Central memory CD8-positive, alpha-beta T cell (primary cell): ENCODE measurements around the gene NOX1.

Experiments
- ATAC-seq: fragments of 150-1000 bp; cut with Tn5 transposase; replicated peaks from 2 replicates; pipeline ENCODE4 v1.10.0; 2022; ENCODE audit warnings: mild to moderate bottlenecking, moderate FRiP score, moderate number of reproducible peaks; ENCODE audit not compliant: poor library complexity, severe bottlenecking; ENCODE audit errors: extremely low read depth
- DNase-seq, 2 donors: peaks; one replicate each; pipeline ENCODE4 v3.0.0; 2021; ENCODE audit warnings: low spot score in 2 of 2
- H3K27ac Mint-ChIP-seq: one replicate; pipeline ENCODE4 v1.8.0; 2022; ENCODE audit warnings: low read depth, mild to moderate bottlenecking, moderate library complexity, mixed read lengths
- H3K27me3 Mint-ChIP-seq: one replicate; pipeline ENCODE4 v1.8.0; 2022; ENCODE audit warnings: mixed read lengths
- H3K36me3 Mint-ChIP-seq: one replicate; pipeline ENCODE4 v1.8.0; 2022; ENCODE audit warnings: mild to moderate bottlenecking, moderate library complexity, mixed read lengths; ENCODE audit not compliant: insufficient read depth
- H3K4me1 Mint-ChIP-seq: one replicate; pipeline ENCODE4 v1.8.0; 2022; ENCODE audit warnings: mixed read lengths
- H3K4me3 Mint-ChIP-seq: one replicate; pipeline ENCODE4 v1.8.0; 2022; ENCODE audit warnings: mild to moderate bottlenecking, moderate library complexity, mixed read lengths
- H3K9me3 Mint-ChIP-seq: one replicate; pipeline ENCODE4 v1.8.0; 2022; ENCODE audit warnings: mixed read lengths

Gene NOX1

GRCh38 chrX:100864657-100865391, 9.3 kb downstream of the NOX1 start:
- Mint-ChIP-seq H3K9me3 (no peaks in the 10 kb centered on the region), H3K27me3 (no peaks in the 10 kb centered on the region), H3K36me3 (no peaks in the 10 kb centered on the region), H3K4me1 (no peaks in the 10 kb centered on the region), H3K27ac (no peak overlapping the region), H3K4me3 (no peak overlapping the region)
- DNase-seq = no peak
- ATAC-seq = no peak

- Mint-ChIP-seq H3K27ac (no peak overlapping the region), H3K4me3 (no peak overlapping the region), H3K4me1 (no peaks in the 10 kb centered on the region), H3K9me3 (no peaks in the 10 kb centered on the region), H3K27me3 (no peaks in the 10 kb centered on the region), H3K36me3 (no peaks in the 10 kb centered on the region)
- no peak for ATAC-seq
- DNase-seq = no peak
Observed at GRCh38 chrX:100863326-100863864, 10.8 kb downstream of the NOX1 start.

DNA sequence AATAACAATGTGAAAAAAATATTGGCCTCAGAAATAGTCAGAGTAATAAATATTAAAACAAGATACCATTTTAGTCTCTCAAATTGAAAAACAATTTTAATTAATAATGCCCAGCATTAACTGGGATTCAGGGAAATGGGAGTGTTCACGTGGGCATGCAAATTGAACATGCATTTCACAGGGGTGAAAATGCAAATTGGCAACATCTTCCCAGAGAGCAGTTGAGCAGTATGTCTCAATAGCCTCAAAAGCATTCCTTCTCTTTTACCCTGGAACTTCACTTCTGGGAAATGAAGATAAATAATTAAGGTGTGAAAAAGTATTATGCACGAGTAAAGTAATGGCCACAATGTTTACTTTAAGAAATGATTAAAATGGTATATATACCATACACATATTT, 21.3 kb downstream of the NOX1 start:
- DNase-seq (no peak), ATAC-seq (no peak)
- Mint-ChIP-seq H3K36me3 (no peaks in the 10 kb centered on the region), H3K9me3 (no peaks in the 10 kb centered on the region), H3K27me3 (no peaks in the 10 kb centered on the region), H3K4me1 (no peaks in the 10 kb centered on the region), H3K27ac (no peak overlapping the region), H3K4me3 (no peak overlapping the region)

DNA sequence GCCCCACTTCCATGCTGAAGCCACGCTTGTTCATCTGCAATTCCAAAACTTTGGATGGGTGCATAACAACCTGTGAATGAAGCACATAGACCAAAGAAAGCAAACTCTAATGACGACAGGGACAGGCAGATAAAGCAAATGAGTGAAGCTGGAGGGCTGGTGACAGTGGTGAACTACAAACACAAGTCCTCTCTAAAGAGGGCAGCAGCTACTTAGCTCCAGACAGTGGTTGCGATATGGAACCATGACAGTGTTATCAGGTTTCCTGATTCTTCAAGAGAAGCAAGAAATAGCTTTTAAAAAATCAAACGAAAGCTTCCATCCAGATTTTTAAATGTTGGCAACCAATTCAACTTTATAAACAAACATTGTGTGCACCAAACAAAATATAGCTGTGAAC, 23.8 kb downstream of the NOX1 start:
- DNase-seq (no peak), ATAC-seq (no peak)
- H3K27ac Mint-ChIP-seq = no peak overlapping the region
- H3K9me3 Mint-ChIP-seq = no peaks in the 10 kb centered on the region
- H3K4me3 Mint-ChIP-seq = no peak overlapping the region
- H3K4me1 Mint-ChIP-seq = no peaks in the 10 kb centered on the region
- H3K27me3 Mint-ChIP-seq = no peaks in the 10 kb centered on the region
- H3K36me3 Mint-ChIP-seq = no peaks in the 10 kb centered on the region

GRCh38 chrX:100831219-100831946, 42.8 kb downstream of the NOX1 start:
- H3K27me3 Mint-ChIP-seq = no peaks in the 10 kb centered on the region
- ATAC-seq (no peak), DNase-seq (no peak)
- H3K27ac Mint-ChIP-seq = peak overlapping the region; percentile 83
- H3K9me3 Mint-ChIP-seq = no peaks in the 10 kb centered on the region
- peaks cover 8% of the 10 kb centered on the region for H3K4me1 Mint-ChIP-seq
- no peak overlapping the region for H3K4me3 Mint-ChIP-seq
- H3K36me3 Mint-ChIP-seq = peaks cover 40% of the 10 kb centered on the region

DNA sequence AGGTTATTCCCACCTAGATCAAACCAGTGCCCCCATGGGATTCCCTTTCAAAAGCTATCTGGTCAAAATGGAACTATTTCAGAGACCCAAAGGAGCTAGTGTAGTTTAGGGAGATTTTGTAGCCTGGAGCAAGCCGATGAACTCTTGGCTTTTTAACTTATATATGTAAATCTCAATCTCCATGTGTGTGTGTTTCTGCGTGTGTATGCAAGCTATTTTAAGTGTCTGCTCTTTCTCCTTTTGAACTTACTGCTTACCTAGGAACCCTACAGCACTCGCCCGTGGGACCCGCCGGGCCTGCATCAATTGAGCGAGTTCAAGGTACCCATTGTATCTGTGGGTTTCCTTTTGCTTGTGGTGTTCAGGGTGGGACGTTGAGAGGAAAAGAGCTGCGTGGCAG, 43.6 kb downstream of the NOX1 start:
- Mint-ChIP-seq H3K9me3 (no peaks in the 10 kb centered on the region), H3K36me3 (peaks cover 41% of the 10 kb centered on the region), H3K4me3 (no peak overlapping the region), H3K4me1 (peaks cover 8% of the 10 kb centered on the region), H3K27ac (peak overlapping the region; percentile 83), H3K27me3 (no peaks in the 10 kb centered on the region)
- ATAC-seq (no peak), DNase-seq (no peak)

- ATAC-seq (no peak), DNase-seq (no peak)
- H3K9me3 Mint-ChIP-seq = no peaks in the 10 kb centered on the region
- H3K36me3 Mint-ChIP-seq = peaks cover 41% of the 10 kb centered on the region
- no peaks in the 10 kb centered on the region for H3K27me3 Mint-ChIP-seq
- H3K4me1 Mint-ChIP-seq = peaks cover 8% of the 10 kb centered on the region
- peak overlapping the region; percentile 83 for H3K27ac Mint-ChIP-seq
- no peak overlapping the region for H3K4me3 Mint-ChIP-seq
Observed at GRCh38 chrX:100830143-100830542, 44.0 kb downstream of the NOX1 start.

GRCh38 chrX:100829730-100830129, 44.4 kb downstream of the NOX1 start:
- peak; percentile 76 for ATAC-seq
- H3K27me3 Mint-ChIP-seq = no peaks in the 10 kb centered on the region
- no peaks in the 10 kb centered on the region for H3K9me3 Mint-ChIP-seq
- peaks cover 44% of the 10 kb centered on the region for H3K36me3 Mint-ChIP-seq
- peak overlapping the region; percentile 83 for H3K27ac Mint-ChIP-seq
- no peak overlapping the region for H3K4me3 Mint-ChIP-seq
- H3K4me1 Mint-ChIP-seq = peaks cover 8% of the 10 kb centered on the region
- no peak for DNase-seq

DNA sequence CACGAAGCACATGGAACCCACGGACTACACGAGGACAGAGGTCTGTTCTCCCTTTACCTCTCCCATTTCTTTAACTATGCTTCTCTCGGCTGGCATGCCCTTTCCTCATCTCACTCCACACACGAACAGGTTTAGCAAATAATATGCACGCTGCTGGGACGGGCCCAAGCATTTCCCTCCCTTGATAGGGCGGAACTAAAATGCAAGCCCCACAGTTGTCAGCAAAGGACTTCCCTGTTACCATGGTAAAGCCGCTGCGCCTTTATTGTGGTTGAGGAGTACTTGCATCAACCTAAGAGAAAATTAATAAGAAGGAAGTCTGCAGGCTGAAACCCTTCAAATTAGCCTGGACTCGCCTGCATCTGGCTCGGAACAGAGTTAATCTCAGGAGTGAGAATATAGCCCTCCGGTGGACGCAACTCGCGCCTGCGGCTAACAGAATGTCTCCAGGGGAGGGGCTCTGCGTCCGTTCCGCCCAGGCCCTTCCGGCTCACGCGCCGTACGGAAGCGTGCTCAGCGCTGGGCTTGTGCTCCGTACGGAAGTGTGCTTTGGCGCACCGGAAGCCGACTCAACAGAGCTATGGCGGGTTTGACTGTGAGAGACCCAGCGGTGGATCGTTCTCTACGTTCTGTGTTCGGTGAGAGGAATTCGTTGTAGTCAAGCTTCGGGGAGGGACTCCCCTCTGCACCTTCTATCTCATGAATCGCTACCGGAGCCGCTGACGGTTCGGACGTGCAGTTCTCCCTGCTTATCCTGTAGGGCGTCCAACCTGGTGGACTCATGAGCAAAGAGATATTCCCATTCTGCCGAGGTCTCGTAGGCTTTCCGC, 54.1 kb downstream of the NOX1 start, which contains the start of gene CSTF2:
TSS of gene CSTF2 (plus strand) at position 555 of the 830 bp plus-strand sequence. CDS start at position 581, 26 bp downstream.
- peaks cover 4% of the 10 kb centered on the region for H3K27me3 Mint-ChIP-seq
- peak within 1 kb of the TSS; percentile 84 for H3K27ac Mint-ChIP-seq
- peaks cover 28% of the 10 kb centered on the region for H3K36me3 Mint-ChIP-seq
- H3K4me1 Mint-ChIP-seq = peaks cover 6% of the 10 kb centered on the region
- DNase-seq (peak; percentile 54 to 63), ATAC-seq (peak; percentile 97)
- peak within 1 kb of the TSS; percentile 82 for H3K4me3 Mint-ChIP-seq
- peaks cover 5% of the 10 kb centered on the region for H3K9me3 Mint-ChIP-seq

DNA sequence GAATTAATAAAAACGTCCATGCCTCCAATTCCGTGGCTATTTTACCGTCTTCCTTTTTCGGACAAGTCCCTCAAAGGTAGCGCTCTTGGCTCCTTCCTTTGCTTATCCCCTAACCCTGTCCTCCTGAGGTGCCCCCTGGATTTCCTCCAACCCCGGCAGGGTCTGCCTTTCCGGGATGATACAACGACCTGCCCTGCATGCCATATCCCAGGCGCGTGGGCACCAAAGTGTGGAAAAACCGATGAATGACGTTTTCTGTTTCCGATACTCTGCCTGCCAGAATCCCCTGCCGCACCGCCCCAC, 54.7 kb downstream of the NOX1 start:
- peak overlapping the region; percentile 84 for H3K27ac Mint-ChIP-seq
- peaks cover 24% of the 10 kb centered on the region for H3K36me3 Mint-ChIP-seq
- peaks cover 6% of the 10 kb centered on the region for H3K4me1 Mint-ChIP-seq

DNA sequence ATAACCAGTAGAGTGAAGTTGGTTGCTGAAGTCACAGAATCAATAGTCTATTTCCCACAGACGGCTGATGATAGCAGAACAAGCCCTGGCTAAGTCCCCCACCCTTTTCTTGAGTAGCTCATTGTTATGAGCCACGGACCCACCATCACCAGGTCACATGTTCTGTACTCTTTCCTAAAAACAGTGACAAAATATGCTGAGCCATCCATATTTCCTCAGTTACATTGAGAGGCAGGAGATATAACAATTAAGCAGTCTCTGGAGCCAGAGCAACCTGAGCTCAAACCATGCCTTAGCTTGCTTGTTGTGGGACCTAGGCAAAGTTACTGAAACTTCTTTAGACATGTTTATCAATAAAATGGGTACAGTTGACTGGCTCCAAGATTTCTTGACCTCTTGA, 56.8 kb downstream of the NOX1 start:
- Mint-ChIP-seq H3K4me1 (peaks cover 6% of the 10 kb centered on the region), H3K36me3 (peaks cover 8% of the 10 kb centered on the region), H3K9me3 (peaks cover 5% of the 10 kb centered on the region), H3K27me3 (peaks cover 26% of the 10 kb centered on the region), H3K4me3 (no peak overlapping the region), H3K27ac (no peak overlapping the region)
- no peak for DNase-seq
- no peak for ATAC-seq

More for the DNA sequence above, 54.7 kb downstream of the NOX1 start:
- DNase-seq (no peak), ATAC-seq (no peak)
- Mint-ChIP-seq H3K27me3 (peaks cover 10% of the 10 kb centered on the region), H3K4me3 (peak overlapping the region; percentile 82), H3K9me3 (peaks cover 5% of the 10 kb centered on the region)
